Measurements from ENCODE around the gene TCF7L2. TPM values are rescaled to one million over a fixed set of nuclear protein-coding genes. Genes with fewer than 3 reads are reported as not detected.

The TCF7L2 gene
- total RNA-seq, 6 experiments from 2014 or later: 14.6 to 18.1 (median 16.2) TPM

GRCh38 chr10:113179966-113180365 is 229.9 kb downstream of the TCF7L2 start:
- Mint-ChIP-seq H3K9me3 (no peaks in the 10 kb centered on the region), H3K27me3 (ENCODE audit: insufficient read depth) (peaks cover 5% of the 10 kb centered on the region), H3K36me3 (ENCODE audit: low read depth) (no peaks in the 10 kb centered on the region), H3K4me3 (no peak overlapping the region), H3K4me1 (ENCODE audit: low read depth) (no peaks in the 10 kb centered on the region), H3K27ac (no peak overlapping the region)
- no peak for TF ChIP-seq CTCF (IDR thresholded peaks at IDR 0.05)
- DNase-seq: no peak

DNA sequence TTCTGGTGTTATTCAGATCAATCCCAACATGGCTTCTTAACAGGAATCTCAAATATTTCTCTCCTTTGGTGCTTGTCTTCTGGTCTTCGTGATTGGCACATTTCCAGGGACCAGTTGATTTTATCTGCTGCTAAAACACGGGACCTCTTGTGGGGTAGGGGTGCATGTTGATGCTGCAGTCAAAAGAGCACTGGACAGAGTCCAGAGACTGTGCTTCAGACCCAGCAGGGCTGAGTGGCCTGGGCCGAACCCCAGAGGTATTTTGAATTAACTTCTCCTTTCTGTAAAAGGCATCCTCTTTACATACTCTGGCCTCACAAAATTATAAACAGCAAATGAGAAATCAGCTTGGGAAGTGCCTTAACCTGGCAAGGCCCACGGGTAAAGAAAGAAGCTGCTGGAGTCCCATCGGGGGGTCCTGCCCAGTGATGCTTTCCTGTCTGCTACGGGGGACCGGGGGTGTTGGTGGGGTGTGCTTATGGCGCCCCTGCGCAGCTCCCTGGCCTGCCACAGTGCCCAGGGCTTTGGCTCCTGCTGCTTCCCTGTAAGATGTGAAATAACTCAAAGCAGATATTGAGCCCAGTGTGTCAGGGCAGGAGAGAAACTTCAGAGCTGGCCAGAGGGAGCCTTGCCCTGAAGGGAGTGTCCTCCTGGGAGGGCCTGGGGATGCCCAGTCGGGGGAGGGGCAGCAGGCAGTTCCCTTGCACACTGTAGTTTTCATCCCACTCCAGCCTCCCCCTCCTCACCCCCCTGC is 230.5 kb downstream of the TCF7L2 start:
- DNase-seq: no peak

GRCh38 chr10:113182154-113182553 is 232.1 kb downstream of the TCF7L2 start:
- no peak for TF ChIP-seq CTCF (IDR thresholded peaks at IDR 0.05)
- no peak overlapping the region for H3K4me3 Mint-ChIP-seq

More for the DNA sequence above, 230.5 kb downstream of the TCF7L2 start:
- TF ChIP-seq CTCF (IDR thresholded peaks at IDR 0.05): no peak
- H3K27me3 Mint-ChIP-seq (ENCODE audit: insufficient read depth): peaks cover 5% of the 10 kb centered on the region
- H3K9me3 Mint-ChIP-seq: no peaks in the 10 kb centered on the region
- H3K36me3 Mint-ChIP-seq (ENCODE audit: low read depth): no peaks in the 10 kb centered on the region
- no peak overlapping the region for H3K4me3 Mint-ChIP-seq
- no peaks in the 10 kb centered on the region for H3K4me1 Mint-ChIP-seq (ENCODE audit: low read depth)
- H3K27ac Mint-ChIP-seq: no peak overlapping the region

GRCh38 chr10:113183573-113183972 is 233.5 kb downstream of the TCF7L2 start:
- H3K4me1 Mint-ChIP-seq (ENCODE audit: low read depth): no peaks in the 10 kb centered on the region
- H3K27me3 Mint-ChIP-seq (ENCODE audit: insufficient read depth): peaks cover 5% of the 10 kb centered on the region
- no peaks in the 10 kb centered on the region for H3K9me3 Mint-ChIP-seq

More at GRCh38 chr10:113182154-113182553, 232.1 kb downstream of the TCF7L2 start:
- H3K27ac Mint-ChIP-seq: no peak overlapping the region
- no peaks in the 10 kb centered on the region for H3K36me3 Mint-ChIP-seq (ENCODE audit: low read depth)
- peaks cover 5% of the 10 kb centered on the region for H3K27me3 Mint-ChIP-seq (ENCODE audit: insufficient read depth)
- H3K4me1 Mint-ChIP-seq (ENCODE audit: low read depth): no peaks in the 10 kb centered on the region
- no peak for DNase-seq
- H3K9me3 Mint-ChIP-seq: no peaks in the 10 kb centered on the region

GRCh38 chr10:113187063-113187777 is 237.2 kb downstream of the TCF7L2 start:
- DNase-seq: no peak
- Mint-ChIP-seq H3K9me3 (no peaks in the 10 kb centered on the region), H3K4me3 (no peak overlapping the region)

More at GRCh38 chr10:113183573-113183972, 233.5 kb downstream of the TCF7L2 start:
- Mint-ChIP-seq H3K4me3 (no peak overlapping the region), H3K36me3 (ENCODE audit: low read depth) (no peaks in the 10 kb centered on the region), H3K27ac (no peak overlapping the region)
- no peak for TF ChIP-seq CTCF (IDR thresholded peaks at IDR 0.05)
- no peak for DNase-seq

More at GRCh38 chr10:113187063-113187777, 237.2 kb downstream of the TCF7L2 start:
- no peak for TF ChIP-seq CTCF (IDR thresholded peaks at IDR 0.05)
- Mint-ChIP-seq H3K36me3 (ENCODE audit: low read depth) (no peaks in the 10 kb centered on the region), H3K27ac (no peak overlapping the region), H3K4me1 (ENCODE audit: low read depth) (no peaks in the 10 kb centered on the region), H3K27me3 (ENCODE audit: insufficient read depth) (peaks cover 8% of the 10 kb centered on the region; the same call in 1 of the 2 replicates)

Data from HFFc6 (cell line).